Mesenteric fat pad (tissue), 1 donor: ENCODE data around the gene NAPB. TPM values are rescaled to one million over a fixed set of nuclear protein-coding genes. Genes with fewer than 3 reads are reported as not detected.

Experiments used
- total RNA-seq: library from RNA; stranded (reverse); fragmentation: NEBNext Ultra II Directional; extraction: Animal tissue kit (Norgen Biotek cat#: 25700); gene quantifications from one replicate; pipeline ENCODE4 v1.2.1, GENCODE V29; 2021
- donor health status: DM: yes; HTN: yes; CAD: no.

The NAPB gene
- total RNA-seq, 1 donor from 2014 or later, result 8.4 TPM

Other genes starting within 250 kb of the NAPB start
- gene NXT1, start 70.7 kb downstream of the NAPB start, total RNA-seq, result 18.8 TPM
- gene GZF1, start 59.3 kb downstream of the NAPB start, total RNA-seq, result 14.6 TPM
- gene CSTL1, start 18.2 kb upstream of the NAPB start, total RNA-seq, result not detected
- gene CST11, start 31.4 kb upstream of the NAPB start, total RNA-seq, result 0.96 TPM
- not detected for gene CST8, start 69.6 kb upstream of the NAPB start, total RNA-seq
- gene CST9L, start 147.0 kb upstream of the NAPB start, total RNA-seq, result not detected
- gene CST9, start 184.4 kb upstream of the NAPB start, total RNA-seq, result not detected
- 1,237 TPM for gene CST3, start 216.5 kb upstream of the NAPB start, total RNA-seq